T-helper 22 cell (primary cell): Measurements from ENCODE around the gene DPM1.

ENCODE experiments used
- DNase-seq: peaks from one replicate; pipeline ENCODE4 v3.0.0-alpha.2; 2020; ENCODE audit warnings: low read depth

DPM1 gene

DNA sequence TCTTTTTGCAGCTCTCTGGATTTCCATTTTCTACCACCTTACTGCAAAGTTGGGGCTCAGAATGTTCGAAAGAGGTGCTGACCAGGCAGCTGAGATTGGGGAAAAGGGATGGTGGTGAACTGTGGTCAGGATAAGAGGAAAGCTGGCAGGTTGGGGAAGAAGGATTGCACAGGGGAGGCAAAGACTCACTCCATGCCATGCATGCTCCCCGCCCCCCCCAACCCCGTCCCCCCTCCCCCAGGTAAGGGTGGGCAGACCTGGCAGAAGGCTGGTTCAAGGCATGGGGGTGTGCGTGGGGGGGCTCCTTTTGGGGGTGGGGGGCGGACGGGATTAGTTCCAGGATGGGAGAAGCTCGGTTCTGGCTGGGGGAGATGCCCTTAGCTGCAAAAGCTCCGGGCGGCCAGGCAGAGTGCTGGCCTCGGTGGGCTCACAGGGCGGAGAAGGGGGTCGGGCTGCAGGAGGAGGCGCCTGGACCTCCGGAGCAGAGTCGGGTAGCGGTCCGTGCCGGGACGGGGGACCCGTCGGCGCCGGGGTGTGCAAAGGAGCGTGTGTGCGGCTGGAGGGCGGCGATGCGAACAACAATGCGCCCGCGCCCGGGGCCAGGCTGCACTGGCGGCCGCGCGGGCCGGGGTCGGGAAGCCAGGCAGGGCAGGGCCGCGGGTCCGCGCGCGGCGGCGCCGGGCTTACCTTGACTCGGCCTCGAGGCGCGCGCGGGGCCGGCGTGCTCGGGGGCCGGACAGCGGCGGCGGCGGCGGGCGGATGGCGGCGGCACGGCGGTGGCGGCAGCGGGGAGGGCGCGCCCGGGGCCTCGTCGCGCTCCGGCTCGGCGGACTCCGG, 28.0 kb downstream of the DPM1 start:
- no peak for DNase-seq

DNA sequence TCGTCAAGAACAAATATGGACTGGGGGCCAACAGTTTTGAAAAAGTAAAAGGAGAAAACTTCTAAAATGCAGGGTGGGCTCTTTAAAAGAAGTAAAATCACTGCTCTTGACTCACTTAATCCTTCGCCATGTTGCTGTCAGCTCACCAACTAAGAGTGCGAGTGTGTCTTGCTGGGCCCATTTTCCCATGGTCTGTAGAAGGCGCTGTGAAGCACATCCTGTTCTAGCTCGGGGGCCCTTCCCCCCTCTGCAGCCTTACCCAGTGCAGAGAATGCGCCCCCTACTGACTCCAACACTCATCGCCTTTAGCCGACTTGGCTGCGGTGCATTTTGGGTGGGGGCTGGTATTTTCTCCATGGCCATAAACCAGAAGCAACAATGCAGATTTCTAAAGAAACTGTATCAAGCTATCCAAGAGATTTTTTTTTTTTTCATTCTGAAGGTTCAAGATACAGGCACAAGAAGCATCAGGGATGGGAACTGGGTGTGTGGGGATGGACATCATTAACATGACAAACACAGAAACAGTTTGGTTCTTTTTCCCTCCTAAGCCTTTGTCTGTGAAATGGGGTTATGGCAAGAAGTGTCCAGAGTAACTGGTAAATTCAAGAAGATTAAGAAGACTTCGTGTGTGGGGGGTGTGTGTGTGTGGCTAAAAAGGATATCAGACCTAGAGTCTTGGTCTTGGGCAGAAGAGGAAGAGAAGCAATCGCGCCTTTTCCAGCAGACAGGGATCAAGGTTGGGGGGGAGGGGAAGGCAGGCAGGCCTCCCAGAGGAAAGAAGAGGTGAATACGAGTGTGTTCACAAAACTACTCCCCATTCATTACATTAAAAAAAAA, 28.8 kb downstream of the DPM1 start:
- DNase-seq: peak; percentile 81

DNA sequence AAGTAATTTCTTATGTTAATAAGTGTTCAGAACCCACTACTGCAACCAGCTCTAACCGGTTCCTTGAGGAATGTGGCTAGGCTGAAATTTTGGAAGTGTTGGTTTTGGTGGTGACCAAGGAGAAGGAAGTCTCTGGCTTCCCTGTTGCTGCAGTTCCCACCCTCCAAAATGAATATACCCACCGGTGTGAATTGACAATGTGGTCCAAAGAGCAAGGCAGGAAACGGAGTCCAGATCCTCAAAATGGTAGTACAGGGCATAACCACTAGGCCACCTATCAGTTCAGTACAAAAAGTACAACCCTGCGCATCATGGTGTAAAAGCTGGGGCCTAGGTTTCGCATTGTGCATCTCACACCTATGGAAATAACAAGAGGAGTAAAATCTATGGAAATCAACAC, 29.9 kb downstream of the DPM1 start:
- DNase-seq: no peak

- DNase-seq: no peak
Measured at GRCh38 chr20:50926530-50926929, 31.8 kb downstream of the DPM1 start.

- no peak for DNase-seq
Measured at GRCh38 chr20:50924261-50924920, 33.9 kb downstream of the DPM1 start.

DNA sequence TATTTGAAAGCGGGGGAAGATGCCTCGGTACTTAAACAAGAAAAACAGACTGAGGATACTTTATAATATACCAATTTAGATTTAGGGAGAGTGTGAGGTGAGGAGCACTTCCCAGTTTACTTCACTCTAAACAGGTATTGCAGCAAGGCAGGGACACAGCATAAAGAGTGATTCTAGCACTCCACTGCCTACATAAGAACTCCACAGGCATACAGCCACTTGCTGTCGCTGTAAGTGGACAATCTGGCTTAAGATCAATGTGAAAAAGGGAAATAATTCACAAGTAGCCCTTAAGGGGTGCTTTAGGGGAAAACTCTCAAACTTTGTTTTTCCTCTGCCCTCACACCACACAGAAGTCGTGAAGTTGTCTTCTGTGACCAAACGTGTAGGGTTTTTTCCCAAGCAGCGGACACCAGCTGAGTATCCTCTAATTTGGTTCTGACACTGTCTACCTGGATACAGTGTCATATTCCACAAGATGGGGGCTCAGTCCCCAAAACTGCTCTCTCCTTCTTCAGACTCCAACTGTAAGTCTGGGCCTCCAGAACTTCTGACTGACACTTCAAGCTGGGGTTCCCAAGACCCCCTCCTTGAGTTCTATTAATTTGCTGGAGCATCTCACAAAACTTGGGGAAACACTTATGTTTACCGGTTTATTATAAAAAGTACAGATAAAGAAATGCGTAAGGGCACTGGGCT, 36.4 kb downstream of the DPM1 start:
- DNase-seq: no peak

GRCh38 chr20:50920997-50921396, 37.3 kb downstream of the DPM1 start:
- DNase-seq: no peak

DNA sequence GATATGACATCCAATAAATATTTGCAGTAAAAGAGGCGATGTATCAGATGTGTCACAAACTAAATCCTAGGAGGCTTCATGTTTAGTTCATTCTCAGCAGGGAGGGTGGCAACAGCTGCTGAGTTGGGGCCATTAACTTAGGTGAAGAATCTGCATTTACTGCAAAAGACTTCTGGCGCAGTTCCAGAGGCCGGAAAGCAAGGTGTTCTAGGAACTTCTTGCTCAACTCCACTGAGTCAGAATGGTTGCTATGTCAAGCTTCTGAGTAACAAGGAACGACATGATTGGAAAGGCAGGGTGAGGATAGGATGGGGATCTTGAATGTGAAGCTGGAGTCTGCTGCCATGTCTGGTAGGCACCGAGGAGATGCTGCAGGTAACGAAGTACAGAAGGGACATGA, 38.8 kb downstream of the DPM1 start:
- no peak for DNase-seq

DNA sequence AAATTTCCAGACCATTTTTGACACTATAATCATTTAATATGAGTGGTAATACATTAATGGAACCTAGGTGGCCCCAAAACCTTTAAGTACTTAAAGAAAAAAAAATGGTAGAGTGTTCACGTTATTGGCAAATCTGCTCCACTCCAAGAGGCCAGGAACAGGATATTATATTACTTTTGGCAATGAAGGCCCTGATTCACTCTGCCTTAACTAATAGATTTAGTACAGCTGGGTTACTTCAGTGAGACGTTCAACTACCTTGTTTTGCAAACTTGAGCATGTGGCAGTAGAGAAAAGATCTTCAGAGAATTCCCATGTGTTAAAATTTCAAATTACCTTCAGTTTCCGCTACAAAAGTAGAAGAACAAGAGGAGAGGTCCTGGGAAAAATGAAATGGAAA, 39.9 kb downstream of the DPM1 start:
- no peak for DNase-seq

- no peak for DNase-seq
Measured at GRCh38 chr20:50916934-50917333, 41.4 kb downstream of the DPM1 start.

- no peak for DNase-seq
Measured at GRCh38 chr20:50916257-50916656, 42.1 kb downstream of the DPM1 start.

GRCh38 chr20:50915424-50915823, 42.9 kb downstream of the DPM1 start:
- no peak for DNase-seq

DNA sequence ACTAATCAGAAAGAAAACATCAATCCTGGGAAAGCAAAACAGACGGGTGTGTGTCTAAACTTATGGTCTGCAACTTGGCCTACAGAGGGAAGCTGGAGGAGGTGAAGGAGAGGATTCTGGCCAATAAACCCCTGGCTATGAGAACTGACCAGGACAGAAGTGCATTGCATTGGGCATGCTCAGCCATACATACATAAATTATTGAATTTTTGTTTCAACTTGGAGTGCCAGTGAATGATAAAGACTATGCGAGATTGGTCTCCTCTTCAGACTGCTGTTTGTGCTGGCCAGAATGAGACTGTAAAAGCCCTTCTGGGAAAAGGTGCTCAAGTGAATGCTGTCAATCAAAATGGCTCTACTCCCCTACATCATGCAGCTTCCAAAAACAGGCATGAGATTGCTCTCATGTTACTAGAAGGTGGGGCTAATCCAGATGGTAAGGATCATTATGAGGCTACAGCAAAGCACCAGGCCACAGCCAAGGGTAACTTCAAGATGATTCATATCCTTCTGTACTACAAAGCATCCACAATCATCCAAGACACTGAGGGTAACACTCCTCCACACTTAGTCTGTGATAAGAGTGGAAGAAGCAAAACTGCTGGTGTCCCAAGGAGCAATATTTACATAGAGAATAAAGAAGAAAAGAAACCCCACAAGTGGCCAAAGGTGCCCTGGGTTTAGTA, 44.5 kb downstream of the DPM1 start:
- DNase-seq: no peak

DNA sequence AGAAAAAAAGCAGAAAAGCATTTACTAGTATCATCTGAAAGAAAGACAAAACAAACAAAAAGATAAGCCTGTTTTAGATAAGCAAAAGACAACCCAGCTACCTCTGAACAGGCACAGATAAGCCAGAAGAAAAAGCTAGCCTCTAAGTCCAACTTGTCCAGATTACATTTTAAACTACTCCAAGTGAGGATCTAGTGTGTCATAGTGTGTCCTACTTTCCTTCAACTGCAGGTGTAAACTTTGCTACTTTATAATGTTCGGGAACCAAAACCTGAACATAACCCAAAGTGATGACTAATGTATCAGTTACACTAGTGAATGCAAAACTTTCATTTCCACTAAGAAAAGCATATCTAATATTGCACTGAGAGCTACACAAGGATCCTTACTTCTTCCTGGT, 46.6 kb downstream of the DPM1 start:
- DNase-seq: no peak

GRCh38 chr20:50911030-50911429, 47.3 kb downstream of the DPM1 start:
- no peak for DNase-seq

GRCh38 chr20:50909413-50909812, 48.9 kb downstream of the DPM1 start:
- no peak for DNase-seq

- DNase-seq: no peak
Measured at GRCh38 chr20:50904067-50904570, 54.2 kb downstream of the DPM1 start.

- DNase-seq: no peak
Measured at GRCh38 chr20:50903353-50904051, 54.8 kb downstream of the DPM1 start.

DNA sequence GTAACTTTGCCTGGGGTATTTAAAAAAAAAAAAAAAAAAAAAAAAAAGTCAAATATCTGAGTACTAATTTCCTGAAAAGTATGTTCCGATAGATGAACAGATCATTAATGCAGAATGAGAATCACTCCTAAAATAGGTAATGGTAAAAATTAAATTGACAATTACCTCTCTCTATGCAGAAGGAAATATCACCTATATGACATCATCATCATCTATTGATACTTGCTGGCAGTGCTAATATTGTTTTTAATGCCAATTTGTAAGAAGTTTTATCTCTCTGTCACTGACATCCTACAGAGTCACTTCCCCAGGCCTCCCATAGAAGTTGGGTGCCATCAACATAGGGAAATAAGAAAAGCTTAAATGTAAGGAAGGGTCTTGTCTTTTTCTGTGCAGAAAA, 57.0 kb downstream of the DPM1 start:
- no peak for DNase-seq

DNA sequence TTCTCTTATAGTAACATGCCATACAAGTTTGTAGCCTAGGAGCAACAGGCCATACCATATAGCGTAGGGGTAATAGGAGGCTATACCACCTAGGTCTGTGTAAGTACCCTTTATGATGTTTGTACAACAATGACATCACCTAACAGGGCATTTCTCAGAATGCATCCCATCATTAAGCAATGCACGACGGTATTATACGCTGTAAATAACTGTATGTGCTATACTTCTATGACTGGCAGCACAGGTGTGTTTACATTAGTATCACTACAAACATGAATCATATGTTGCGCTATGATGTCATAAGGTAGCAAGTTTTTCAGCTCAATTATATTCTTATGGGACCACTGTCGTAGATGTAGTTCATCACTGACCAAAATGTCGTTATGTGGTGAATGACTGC, 58.1 kb downstream of the DPM1 start:
- no peak for DNase-seq

GRCh38 chr20:50898475-50898874, 59.9 kb downstream of the DPM1 start:
- no peak for DNase-seq
